ENCODE data around the gene PTDSS2. TPM values are rescaled to one million over a fixed set of nuclear protein-coding genes. Genes with fewer than 3 reads are reported as not detected.

Gene PTDSS2
- total and polyA plus RNA-seq, 9 of the 15 experiments (the other 6 are each of a cell fraction or from before 2014, with no cell fraction given): 0.45 to 53.9 (median 17.2) TPM

DNA sequence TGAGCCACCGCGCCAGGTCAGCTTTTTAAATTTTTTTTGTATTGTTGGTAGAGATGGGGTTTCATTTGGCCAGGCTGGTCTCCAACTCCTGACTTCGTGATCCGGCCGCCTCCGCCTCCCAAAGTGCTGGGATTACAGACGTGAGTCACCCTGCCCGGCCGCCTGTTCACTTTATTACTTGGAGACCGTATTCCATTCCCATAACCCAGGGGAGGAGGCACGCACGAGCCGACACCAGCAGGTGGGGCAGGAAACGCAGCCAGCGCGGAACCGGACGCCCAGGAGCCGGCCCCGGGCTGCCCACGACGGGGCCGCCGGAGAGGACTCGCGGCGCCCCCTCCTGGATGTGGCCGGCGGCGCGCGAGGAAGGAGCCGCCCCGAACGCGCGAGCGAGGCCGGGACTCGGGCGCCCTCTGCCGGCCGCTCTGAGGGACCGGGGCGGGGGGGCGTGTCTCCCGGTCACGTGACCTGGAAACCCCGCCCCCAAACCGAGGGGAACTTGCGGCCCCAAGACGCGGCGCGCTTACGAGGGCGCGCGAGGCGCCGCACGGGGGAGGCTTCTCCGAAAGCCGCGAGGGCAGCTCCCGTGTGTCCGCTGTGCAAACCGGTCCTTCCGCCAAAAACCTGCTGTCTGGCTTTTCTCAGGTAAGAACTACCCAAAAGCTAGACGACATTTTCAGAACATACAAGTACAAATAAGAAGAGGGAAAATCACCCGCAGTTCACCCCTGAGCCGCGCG lies 68.6 kb downstream of the PTDSS2 start (continued):
- no peak for TF ChIP-seq ZNF274 (IDR thresholded peaks at IDR 0.05; ENCODE audit: borderline replicate concordance, low read depth, low read length)
- peak; percentile 75 for TF ChIP-seq KLF1 (tag; IDR thresholded peaks at IDR 0.05)
- peak; percentile 86 for TF ChIP-seq CBFA2T2 (conservative IDR thresholded peaks at IDR 0.05)
- no peak for TF ChIP-seq ZNF143 (CRISPR knock-in tag; IDR thresholded peaks at IDR 0.05)
- TF ChIP-seq ZNF232 (CRISPR knock-in tag; IDR thresholded peaks at IDR 0.05): no peak
- peak; percentile 20 for TF ChIP-seq CHD1 (IDR thresholded peaks at IDR 0.05; ENCODE audit: low read length)
- TF ChIP-seq, protein P1, sequence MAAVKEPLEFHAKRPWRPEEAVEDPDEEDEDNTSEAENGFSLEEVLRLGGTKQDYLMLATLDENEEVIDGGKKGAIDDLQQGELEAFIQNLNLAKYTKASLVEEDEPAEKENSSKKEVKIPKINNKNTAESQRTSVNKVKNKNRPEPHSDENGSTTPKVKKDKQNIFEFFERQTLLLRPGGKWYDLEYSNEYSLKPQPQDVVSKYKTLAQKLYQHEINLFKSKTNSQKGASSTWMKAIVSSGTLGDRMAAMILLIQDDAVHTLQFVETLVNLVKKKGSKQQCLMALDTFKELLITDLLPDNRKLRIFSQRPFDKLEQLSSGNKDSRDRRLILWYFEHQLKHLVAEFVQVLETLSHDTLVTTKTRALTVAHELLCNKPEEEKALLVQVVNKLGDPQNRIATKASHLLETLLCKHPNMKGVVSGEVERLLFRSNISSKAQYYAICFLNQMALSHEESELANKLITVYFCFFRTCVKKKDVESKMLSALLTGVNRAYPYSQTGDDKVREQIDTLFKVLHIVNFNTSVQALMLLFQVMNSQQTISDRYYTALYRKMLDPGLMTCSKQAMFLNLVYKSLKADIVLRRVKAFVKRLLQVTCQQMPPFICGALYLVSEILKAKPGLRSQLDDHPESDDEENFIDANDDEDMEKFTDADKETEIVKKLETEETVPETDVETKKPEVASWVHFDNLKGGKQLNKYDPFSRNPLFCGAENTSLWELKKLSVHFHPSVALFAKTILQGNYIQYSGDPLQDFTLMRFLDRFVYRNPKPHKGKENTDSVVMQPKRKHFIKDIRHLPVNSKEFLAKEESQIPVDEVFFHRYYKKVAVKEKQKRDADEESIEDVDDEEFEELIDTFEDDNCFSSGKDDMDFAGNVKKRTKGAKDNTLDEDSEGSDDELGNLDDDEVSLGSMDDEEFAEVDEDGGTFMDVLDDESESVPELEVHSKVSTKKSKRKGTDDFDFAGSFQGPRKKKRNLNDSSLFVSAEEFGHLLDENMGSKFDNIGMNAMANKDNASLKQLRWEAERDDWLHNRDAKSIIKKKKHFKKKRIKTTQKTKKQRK (IDR thresholded peaks at IDR 0.05; ENCODE audit: borderline replicate concordance, low read depth, low read length): no peak
- peak; percentile 5 for TF ChIP-seq DACH1 (IDR thresholded peaks at IDR 0.05; ENCODE audit: partially characterized antibody)
- TF ChIP-seq MIER1 (IDR thresholded peaks at IDR 0.05; ENCODE audit: low read depth): no peak
- TF ChIP-seq NCOR1 (IDR thresholded peaks at IDR 0.05): peak; percentile 33
- no peak for TF ChIP-seq KDM2B (CRISPR knock-in tag; IDR thresholded peaks at IDR 0.05)
- 0 out of 2 replicates have a peak, but pooled peaks have one; percentile 28 for TF ChIP-seq ZNF175 (CRISPR knock-in tag; IDR thresholded peaks at IDR 0.05; ENCODE audit: low read depth)
- TF ChIP-seq HSF4 (CRISPR knock-in tag; IDR thresholded peaks at IDR 0.05; ENCODE audit: borderline replicate concordance): no peak
- TF ChIP-seq, protein P2, sequence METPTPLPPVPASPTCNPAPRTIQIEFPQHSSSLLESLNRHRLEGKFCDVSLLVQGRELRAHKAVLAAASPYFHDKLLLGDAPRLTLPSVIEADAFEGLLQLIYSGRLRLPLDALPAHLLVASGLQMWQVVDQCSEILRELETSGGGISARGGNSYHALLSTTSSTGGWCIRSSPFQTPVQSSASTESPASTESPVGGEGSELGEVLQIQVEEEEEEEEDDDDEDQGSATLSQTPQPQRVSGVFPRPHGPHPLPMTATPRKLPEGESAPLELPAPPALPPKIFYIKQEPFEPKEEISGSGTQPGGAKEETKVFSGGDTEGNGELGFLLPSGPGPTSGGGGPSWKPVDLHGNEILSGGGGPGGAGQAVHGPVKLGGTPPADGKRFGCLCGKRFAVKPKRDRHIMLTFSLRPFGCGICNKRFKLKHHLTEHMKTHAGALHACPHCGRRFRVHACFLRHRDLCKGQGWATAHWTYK (CRISPR knock-in tag; IDR thresholded peaks at IDR 0.05): peak; percentile 81; the same call in 1 of the 2 replicates
- TF ChIP-seq CBX1 (IDR thresholded peaks at IDR 0.05; ENCODE audit: low read depth): peak; percentile 87; the same call in 1 of the 2 replicates
- TF ChIP-seq FOXJ2 (tag; IDR thresholded peaks at IDR 0.05): no peak
- peak; percentile 14; the same call in 1 of the 2 replicates for TF ChIP-seq ZNF384 (IDR thresholded peaks at IDR 0.05; ENCODE audit: low read depth, low read length)
- no peak for TF ChIP-seq IRF2 (CRISPR knock-in tag; IDR thresholded peaks at IDR 0.05)
- no peak for TF ChIP-seq ZNF146 (CRISPR knock-in tag; IDR thresholded peaks at IDR 0.05; ENCODE audit: unreplicated experiment)
- no peak for TF ChIP-seq DNMT1 (IDR thresholded peaks at IDR 0.05)
- TF ChIP-seq ZNF253 (CRISPR knock-in tag; conservative IDR thresholded peaks at IDR 0.05): no peak
- TF ChIP-seq TGIF2 (CRISPR knock-in tag; IDR thresholded peaks at IDR 0.05): no peak
- no peak for TF ChIP-seq SRSF3 (IDR thresholded peaks at IDR 0.05; ENCODE audit: insufficient read depth, low read length)
- TF ChIP-seq FIP1L1 (IDR thresholded peaks at IDR 0.05; ENCODE audit: low read depth, low read length, poor library complexity, severe bottlenecking): peak; percentile 95
- TF ChIP-seq HCFC1 (IDR thresholded peaks at IDR 0.05; ENCODE audit: low read depth, low read length): peak; percentile 58
- TF ChIP-seq GABPA (tag; conservative IDR thresholded peaks at IDR 0.05; ENCODE audit: low read depth): peak; percentile 76
